OCI-LY7 (cell line): Measurements from ENCODE around the gene GALNT2.

Experiments
- CTCF ChIP-seq: fragments of 200-600 bp; sonication (generic); conservative IDR thresholded peaks from 2 replicates; pipeline ENCODE4 v1.5.1; 2014; ENCODE audit warnings: mild to moderate bottlenecking, antibody characterized with exemption, low read length, moderate library complexity, mixed read lengths
- EZH2phosphoT487 ChIP-seq: fragments of 200-600 bp; sonication (generic); IDR thresholded peaks from 2 replicates; pipeline ENCODE4 v1.6.1; 2018; ENCODE audit warnings: low read depth, borderline replicate concordance, mild to moderate bottlenecking, mixed run types, antibody characterized with exemption, low read length, moderate library complexity, mixed read lengths

GRCh38 chr1:230260831-230261230 is 193.8 kb downstream of the GALNT2 start:
- TF ChIP-seq CTCF (no peak), EZH2phosphoT487 (no peak)
